ENCODE data around the gene UNC13C.

UNC13C gene

DNA sequence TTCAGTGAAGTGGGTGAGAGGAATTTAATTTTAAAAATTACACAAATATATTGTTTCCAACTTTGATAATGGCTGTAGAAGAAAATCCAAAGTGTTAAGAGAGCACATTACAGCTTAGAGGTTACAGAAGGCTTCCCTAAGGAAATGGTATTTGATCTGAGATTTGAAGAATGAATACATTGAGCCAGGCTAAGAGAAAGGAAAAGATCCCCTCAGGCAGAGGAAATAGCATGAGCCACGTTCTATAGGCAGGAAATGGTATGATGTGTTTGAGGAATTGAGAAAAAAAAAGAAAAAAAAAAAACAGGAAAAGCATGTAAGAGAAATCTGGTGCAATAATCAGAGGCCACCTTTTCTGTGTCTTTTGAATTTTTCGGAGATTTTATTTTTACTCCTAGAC lies 48.6 kb downstream of the UNC13C start:
- DNase-seq: no peak

DNA sequence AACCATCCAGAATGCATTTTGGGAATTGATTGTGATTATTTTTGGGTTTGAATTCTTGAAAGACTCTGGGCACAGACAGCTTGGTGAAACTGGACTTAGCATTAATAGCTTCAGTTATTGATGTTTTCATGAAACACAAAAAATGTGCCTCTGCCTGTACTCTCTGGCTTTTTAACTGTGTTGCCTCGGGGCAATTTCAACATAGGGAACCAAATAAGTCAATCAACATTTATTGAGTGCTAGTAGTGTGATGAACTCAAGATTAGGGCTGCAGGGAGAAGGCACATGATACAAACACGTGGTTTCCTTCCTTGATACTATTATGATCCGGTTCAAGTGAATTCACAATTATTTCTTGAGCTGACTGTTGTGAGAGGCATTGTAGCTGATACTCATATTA lies 50.8 kb downstream of the UNC13C start:
- no peak for DNase-seq

DNA sequence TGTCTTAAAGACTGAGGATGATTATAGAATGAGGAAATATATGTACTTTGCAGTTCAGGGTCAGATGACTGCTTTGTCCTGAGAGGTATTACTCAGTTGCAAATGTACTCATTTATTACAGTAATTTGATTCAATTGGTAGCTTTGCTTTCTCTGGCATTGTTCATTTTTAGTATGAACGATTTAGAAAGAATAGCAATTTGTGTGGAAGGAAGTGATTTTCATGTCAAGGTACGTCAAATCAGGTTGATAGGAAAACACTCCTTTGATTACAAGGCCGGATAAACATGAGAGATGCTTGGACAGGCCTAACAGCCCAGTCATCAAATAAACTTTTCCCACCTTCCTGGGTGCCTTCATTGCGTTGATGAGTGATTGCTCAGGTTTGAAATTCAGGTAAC lies 53.8 kb downstream of the UNC13C start:
- DNase-seq: no peak

DNA sequence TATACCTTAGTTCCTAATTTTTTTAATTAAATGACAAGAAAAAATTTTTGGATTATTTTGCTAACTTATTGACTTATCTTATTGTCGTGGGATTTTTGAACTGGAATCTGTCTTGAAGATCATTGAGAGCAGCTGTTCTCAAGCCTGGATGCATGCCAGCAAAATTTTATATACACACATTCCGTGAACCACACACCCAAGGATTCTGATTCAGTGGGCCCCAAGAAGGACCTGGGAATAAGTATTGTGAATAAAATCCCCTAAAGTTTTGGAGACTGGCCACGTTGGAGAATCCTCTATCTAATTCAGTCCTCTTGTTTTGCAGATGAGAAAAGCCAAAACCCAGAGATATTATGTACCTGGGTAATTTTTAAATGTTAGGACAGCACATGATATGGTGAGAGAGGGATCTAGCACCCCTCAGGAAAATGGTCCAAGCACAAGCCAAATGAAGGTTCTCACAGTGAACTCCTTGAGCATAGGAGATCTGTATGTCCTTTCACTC lies 55.2 kb downstream of the UNC13C start:
- DNase-seq: no peak

DNA sequence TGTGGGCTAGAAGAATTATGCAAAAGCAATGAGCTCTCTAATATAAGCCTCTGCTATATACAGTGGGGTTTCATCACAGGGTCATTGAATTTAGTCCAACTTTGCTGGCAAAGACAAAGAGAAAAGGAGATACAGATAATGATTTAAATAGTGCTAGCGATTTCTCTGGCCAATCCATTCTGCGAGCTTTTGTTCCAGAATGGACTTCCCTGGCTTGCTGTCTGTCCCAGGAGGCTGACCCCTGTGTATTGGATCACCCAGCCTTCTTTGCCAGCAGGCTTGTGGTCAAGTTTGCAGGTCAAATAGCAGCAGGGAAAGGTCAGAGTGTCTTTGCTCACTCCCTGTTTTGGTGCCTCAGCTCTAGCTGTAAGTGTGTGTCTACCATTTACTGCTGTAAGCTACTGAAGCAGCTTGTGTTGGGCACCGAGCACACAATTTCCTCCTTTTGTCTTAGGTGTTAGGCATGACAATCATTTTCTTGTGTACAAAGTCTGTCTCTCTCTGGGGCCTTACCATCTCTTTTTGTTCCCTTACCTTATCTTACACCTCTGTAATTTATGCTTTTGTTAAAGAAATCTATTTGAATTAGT lies 55.7 kb downstream of the UNC13C start:
- DNase-seq: no peak

DNA sequence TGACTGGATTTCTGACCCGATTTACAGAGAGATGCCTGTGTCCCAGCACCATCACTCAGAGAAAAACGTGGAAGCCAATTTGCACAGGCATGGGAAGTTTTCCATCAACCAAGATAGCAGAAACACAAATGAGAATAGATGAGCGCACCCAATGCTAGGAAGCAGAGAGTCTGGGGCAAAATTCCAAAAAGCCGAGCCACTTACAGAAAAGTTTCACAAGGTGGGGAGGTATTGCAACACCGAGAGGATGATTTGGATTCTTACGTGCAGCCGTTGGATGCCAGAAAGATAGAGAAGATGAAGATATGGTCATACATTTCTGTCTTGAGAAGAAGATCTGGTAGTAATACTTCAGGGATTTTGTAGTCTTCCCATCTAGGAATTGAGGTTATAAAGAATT lies 57.4 kb downstream of the UNC13C start:
- no peak for DNase-seq

DNA sequence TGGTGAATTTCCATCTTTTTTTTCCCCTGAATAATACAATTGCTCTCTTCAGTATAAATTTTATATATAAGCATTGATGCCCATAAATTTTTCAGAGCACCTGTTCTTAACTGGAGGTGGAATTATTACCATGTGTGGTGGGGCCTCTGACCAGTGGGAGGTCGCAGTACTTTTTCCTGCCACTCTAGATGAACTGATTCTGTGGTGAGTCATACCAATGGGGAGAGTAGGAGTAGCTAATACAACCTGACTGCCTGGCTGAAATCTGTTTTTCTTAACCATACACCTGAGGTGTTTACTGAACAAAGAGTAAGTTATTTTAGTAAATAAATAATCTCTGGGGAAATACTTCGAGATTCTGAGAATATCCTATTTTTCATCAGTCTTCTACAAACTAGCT lies 67.2 kb downstream of the UNC13C start:
- no peak for DNase-seq

DNA sequence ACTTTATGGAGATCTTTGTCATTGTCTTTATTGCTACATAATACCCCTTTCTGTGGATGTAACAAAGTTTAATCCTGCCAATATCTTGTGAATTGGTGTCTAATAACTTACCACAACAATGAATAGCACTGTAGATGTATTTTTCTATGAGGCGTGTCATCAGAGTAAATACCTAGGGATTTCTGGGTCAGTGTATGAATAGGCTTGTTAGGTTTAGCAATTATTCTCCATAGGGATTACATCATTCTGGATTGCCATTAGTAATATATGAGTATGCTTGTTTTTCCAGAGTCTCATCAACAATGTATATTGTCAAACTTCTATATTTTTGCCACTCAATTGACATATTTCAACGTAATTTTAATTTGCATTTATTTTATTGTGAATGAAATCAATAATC lies 67.9 kb downstream of the UNC13C start:
- no peak for DNase-seq

DNA sequence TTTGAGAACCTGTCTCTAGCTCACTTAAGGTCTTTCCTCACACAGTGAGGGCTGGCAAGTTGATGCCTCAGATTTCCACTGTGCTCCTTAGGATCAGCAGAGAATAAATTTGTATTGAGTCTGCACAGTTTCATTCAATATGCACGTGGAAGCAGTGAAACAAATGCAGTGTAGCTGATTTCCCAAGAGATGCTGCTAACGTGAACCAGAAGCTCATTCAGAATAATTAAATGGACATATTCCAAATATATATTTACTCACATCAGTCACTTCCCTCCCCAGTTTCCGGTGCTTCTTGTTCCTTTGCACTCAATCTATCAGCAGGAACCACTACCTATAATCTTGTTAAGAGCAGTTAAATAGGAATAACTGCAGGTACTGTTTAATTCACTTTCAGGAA lies 86.1 kb downstream of the UNC13C start:
- DNase-seq: no peak

DNA sequence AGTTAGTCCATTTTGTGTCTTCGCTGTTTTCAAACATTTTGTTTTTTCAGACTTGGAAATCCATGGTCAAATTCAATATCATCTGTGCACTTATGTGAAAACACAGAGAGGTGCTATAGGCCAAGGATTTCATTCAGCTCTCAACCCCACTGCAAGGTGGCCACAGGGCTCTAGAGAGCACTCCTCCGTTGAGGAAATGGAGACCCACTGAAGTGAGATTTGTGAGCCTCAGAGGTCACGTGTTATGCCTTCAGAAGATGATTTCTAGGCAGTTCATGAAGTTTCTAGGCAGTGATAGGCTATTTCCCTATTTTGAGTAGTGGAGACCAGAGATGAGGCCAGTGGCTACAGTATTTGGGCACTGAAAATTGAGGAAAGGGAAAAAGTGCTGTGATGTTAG lies 88.2 kb downstream of the UNC13C start:
- DNase-seq: no peak

DNA sequence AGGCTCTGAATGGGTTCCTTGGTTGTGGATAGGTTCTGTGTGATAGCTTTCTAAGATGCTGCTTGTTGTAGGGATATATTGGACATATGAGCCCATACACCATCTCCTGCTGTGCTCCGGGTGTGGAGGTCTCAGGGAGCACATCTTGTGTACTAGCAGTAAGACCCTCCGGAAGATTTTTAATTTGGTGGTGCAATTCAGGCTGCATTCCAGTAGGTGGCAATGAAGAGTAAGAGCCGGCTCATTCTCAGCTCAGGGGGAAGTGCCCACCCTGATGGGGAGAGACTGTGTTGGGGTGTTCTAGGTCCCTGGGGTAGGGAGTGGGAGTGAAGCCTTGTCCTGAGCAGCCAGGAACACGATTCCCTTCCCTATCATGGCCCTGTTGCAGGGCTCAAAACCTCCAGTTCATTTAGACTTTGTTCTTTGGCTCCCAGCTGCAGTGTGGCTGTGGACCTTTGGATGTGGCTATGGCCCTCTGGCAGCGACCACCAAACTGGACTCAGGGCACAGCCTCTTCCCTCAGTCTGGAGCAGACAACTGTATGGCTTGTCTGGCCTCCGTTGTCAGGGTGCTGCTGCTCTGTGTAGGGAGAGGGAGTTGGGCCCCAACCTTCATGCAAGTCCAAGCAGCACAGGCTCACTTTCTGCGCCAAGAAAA lies 104.7 kb downstream of the UNC13C start:
- no peak for DNase-seq

DNA sequence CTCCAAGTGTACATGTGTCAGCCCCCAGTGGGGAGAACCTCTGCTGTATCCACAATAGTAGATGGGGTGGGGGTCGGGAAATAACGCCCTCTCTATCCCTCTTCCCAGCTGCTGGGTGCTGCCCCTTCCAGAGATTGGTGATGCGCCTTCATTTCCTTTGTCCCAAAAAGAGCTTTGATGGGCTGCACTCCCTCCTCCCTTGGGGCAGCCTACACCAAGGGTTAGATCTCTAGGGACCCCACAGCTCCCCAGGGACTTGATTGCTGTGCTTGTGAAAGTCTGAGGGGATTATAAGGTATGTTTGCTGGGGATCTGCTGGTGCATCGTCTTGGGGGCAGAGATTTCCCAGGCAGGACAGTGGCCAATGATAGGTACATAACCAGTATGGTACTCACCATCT lies 105.3 kb downstream of the UNC13C start:
- DNase-seq: no peak

DNA sequence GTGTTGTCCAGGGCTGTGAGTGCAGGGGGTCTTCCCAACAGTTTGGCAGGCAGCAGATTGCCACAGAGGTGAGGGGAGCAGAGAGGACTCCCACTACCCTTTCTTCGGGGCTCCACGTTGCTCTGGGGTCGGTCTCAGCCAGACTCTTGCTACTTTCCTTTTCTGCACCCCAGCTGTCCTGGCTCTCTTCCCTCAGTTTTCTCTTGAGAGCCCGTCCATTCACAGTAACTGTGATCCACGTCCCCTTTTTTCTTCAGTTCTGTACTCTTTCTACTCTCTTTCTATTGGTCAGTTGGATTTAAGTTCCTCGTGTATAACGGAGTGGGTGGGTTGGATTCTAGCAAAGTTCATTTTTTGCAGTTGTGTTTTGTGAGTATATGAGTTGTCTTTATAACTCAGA lies 105.8 kb downstream of the UNC13C start:
- no peak for DNase-seq

DNA sequence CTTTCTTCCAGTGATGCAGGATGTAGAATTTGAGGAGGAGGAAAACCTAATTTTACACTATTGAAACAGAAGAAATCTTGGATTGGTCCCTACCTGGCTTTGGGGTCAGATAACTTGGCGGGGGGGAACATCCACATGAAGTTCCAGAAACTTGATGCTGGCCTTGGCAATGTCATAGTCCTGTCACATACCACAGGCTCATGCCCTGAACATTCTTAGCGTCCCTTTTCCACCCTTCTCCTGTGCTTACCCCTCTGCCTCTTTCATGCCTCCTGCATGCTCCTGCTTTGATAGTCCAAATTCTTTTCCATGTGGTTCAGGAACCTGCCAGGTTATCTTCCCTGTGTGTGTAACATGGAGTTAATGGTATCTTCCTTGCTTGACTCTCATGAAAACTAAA lies 110.6 kb downstream of the UNC13C start:
- no peak for DNase-seq

DNA sequence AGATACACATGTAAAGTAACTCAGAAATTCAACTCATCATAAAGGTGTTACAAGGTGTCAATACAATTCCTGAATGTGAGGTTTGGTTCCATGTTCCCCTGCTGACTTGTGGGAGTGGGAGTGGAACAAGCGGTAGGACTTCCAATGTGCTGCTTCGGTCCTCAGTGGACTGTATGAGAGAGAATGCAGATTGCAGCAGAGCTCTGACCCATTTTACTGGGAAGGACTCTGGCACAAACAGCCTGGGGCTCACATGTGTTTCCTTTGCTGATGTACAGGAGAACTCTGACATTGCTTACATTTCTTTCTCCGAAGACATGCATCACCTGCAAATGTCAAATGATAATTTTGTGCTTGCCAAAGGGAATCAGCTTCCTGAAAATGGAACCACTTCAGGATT lies 111.5 kb downstream of the UNC13C start:
- no peak for DNase-seq

DNA sequence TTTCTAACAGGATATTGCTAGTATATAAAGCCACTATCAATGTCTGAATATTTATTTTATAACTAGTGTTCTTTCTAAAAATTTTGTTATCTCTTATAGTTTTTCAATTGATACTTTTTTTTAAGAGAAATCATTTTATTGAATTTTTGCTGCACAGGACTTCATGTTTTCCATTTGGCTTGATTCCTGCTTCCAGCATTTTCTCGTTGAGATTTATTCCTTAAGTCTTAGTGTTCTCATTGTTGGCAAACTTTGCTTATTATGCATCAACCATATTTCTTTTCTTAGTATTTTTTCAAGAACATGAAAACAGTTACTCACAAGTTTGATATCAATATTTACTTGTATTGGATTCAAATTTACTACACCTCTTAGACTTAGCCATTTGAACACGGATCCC lies 113.4 kb downstream of the UNC13C start:
- DNase-seq: no peak

DNA sequence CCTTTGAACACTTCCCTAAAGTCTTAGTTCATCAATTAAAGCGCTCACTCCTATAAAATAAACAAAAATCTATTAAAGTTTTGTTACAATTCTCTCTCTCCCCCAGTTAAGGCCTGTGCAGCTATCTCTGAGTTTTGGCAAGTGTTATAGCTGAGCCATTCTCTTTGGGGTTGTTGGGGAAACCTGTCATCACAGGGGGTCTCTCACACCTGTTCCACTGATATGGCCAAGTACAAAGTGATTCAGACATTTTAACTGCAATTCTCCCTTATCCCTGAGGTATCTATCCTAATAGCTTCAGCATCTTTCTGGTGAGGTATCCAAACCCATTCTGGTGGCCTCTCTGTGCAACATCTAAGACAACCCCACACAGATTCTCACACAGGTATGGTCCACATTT lies 116.4 kb downstream of the UNC13C start:
- no peak for DNase-seq

DNA sequence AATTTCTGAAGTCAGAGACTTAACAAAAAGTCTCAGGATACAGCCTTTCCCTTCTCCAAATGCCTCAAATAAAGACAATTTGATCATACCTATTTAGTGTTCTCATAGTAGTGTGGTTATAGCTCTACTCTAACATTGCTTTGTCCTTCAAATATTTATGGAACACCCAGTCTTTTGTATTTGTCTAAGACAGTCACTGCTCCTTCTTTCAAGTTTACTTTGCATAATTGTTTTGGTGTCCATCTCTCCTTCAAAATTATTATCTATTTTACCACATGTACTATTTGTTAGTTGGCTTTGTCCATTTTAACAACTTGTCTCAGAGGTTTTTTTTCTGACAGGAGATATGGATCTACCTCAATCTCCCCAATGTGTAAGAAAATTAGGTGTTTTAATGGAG lies 118.8 kb downstream of the UNC13C start:
- no peak for DNase-seq

DNA sequence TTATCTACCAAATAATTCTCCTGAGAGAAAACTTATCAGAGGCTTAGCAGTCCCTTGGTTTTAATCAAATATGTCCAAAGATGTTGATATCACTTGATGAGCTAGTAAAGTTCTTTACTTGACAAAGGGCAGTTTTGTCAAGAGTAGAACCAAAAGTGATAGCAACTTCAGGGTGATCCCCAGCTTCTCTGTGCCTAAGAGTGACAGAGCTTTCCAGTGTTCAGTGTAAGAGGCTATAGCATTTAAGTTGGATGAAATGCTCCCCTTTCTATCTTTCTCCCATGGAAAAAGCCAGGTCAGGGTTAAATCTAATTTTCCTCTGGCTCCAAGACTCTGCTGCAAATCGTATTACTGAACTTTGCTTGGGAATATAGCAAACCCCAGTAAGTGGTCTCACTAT lies 120.8 kb downstream of the UNC13C start:
- no peak for DNase-seq

DNA sequence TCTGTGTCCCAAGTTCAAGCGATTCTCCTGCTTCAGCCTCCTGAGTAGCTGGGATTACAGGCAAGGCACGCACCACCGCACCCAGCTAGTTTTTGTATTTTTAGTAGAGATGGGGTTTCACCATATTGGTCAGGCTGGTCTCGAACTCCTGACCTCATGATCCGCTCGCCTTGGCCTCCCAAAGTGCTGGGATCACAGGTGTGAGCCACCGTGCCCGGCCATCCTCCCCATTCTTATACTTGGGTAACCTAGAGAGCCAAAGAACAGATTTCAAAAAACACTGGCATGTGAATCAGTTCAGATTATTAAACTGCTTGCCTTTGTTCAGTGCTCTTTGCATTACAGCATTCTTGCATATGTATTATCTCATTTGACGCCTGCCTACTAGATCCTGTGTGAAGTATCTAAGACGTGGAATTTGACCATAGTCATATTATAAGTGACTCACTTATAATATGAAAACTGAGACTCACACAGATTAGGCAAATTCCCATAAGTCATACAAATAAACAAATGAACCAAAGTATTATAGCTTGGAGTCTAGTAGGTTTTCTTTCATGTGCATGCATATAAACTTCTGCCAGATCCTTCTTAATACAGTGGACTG lies 123.5 kb downstream of the UNC13C start:
- DNase-seq: no peak

DNA sequence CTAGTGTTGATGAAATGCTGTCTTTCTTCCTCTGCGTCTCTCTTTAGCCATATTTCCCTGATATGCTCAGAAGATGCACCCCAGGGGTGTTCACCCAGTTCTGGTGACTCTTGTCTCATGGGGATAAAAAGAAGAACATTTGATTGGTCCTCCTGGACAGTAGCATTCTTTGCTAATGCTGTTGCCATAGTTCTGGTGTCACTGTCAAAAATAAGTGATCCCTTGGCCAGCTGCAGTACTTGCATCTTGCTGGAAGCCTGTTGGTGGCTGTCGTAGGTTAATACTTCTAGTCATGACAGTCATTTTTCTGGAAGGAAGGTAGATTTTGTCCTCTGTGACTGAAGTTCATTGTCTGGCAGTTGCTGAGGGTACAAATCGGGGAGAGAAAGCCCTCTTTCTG lies 124.5 kb downstream of the UNC13C start:
- DNase-seq: no peak

DNA sequence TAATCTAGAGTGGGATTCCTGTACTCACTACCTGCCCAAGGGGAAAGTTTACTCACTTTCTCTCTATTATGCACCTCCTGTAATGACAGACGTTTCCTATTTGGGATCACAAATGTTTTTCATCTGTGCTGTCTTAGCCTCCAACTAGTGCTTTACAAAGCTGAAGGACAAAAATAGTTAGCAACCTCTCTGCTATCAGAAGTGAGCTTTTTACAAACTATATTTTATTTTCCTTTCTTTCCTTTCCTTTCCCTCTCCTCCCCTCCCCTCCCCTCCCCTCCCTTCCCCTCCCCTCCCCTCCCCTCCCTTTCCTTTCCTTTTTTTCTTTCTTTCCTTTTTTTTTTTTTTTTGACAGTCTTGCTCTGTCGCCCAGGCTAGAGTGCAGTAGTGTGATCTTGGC lies 130.8 kb downstream of the UNC13C start:
- DNase-seq: no peak

DNA sequence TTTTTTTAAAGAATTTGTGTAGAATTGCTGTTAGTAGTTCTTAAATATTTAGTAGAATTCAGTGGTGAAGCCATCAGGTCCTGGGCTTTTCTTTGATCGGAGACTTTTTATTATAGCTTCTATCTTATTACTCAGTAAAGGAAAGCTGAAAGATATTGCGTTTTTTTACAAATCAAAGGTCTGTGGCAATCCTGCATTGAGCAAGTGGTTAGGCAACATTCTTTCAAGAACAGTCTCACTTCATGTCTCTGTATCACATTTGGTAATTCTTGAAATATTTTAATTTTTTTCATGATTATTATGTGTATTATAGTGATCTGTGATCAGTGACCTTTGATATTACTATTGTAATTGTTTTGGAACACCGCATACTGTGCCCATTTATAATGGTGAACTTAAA lies 140.8 kb downstream of the UNC13C start:
- no peak for DNase-seq

DNA sequence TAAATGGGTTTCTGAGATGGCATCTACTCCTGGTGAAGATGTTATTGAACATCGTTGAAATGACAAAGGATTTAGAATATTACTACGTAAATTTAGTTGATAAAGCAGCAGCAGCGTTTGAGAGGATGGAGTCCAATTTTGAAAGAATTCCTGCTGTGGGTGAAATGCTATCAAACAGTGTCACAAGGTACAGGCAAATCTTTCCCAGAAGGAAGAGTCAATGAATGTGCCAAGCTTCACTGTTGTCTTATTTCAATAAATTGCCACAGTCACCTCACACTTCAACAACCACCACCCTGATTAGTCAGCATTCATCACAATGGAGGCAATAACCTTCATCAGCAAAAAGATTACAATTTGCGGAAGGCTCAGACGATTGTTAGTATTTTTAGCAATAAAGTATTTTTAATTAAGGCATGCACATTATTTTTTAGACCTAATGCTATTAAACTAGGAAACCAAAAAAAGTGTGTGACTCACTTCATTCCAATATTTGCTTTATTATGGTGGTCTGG lies 142.8 kb downstream of the UNC13C start:
- DNase-seq: no peak

DNA sequence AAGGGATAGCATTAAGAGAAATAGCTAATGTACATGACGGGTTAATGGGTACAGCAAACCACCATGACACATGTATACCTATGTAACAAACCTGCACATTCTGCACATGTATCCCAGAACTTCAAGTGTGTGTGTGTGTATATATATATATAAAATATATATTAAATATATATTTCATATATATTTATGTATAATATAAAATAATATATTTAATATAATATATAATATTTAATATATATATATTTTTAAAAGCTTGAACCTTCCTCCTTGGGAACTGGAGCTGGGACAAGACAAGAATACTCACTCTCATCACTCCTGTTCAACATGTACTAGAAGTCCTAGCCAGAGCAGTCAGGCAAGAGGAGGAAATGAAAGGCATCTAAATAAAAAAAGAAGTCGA lies 149.3 kb downstream of the UNC13C start:
- DNase-seq: no peak

Data from DMS153 (cell line).